A549 (cell line): ENCODE data around the gene ZNF397. TPM values are rescaled to one million over a fixed set of nuclear protein-coding genes. Genes with fewer than 3 reads are reported as not detected.

Experiments
- ATAC-seq, 2 experiments: fragments of 200-7000 bp in 1 of 2; fragments of >200 bp in 1 of 2; cut with Nextera tagmentation in 1 of 2; cut with Tn5 transposase in 1 of 2; 3 replicates each; pipeline versions ENCODE4 v1.8.0 to v1.9.1; 2018 to 2020; ENCODE audit warnings: mild to moderate bottlenecking in 1 of 2, moderate library complexity in 1 of 2
- CTCF ChIA-PET: fragments of 300-600 bp; sonication (Branson Sonifier 250); formaldehyde crosslinking; extraction: SDS; loops from one replicate; lab custom pipeline; 2021; ENCODE audit warnings: antibody characterized with exemption, inconsistent platforms; lab: Yijun Ruan, JAX
- POLR2A ChIA-PET: fragments of 350-600 bp; formaldehyde crosslinking; extraction: SDS; loops from one replicate; lab custom pipeline; 2021; ENCODE audit warnings: antibody characterized with exemption, inconsistent platforms; lab: Yijun Ruan, JAX
- DNase-seq, 2 experiments: peaks; one replicate each; pipeline versions ENCODE4 v3.0.0 to v3.0.0-alpha.2; 2011 to 2016; ENCODE audit warnings: low read depth in 1 of 2, low spot score in 1 of 2
- FAIRE-seq: peaks from 2 replicates; lab custom pipeline; 2011; peaks lifted over from hg19 to GRCh38; lab: Jason Lieb, UNC
- H3K27ac ChIP-seq, 2 experiments: fragments of >200 bp; sonication (Bioruptor Twin); formaldehyde crosslinking; 3 replicates each; pipeline ENCODE4 v1.5.1; 2016 to 2017
- H3K4me1 ChIP-seq: fragments of >200 bp; sonication (Bioruptor Twin); formaldehyde crosslinking; 3 replicates; pipeline ENCODE4 v1.6.1; 2016
- H3K4me2 ChIP-seq: fragments of >200 bp; sonication (Bioruptor Twin); formaldehyde crosslinking; 3 replicates; pipeline ENCODE4 v1.6.1; 2016
- H3K4me3 ChIP-seq: fragments of >200 bp; sonication (Bioruptor Twin); formaldehyde crosslinking; 3 replicates; pipeline ENCODE4 v1.5.1; 2016
- H3K9me3 ChIP-seq: fragments of >200 bp; sonication (Bioruptor Twin); formaldehyde crosslinking; 3 replicates; pipeline ENCODE4 v1.6.1; 2016
- BHLHE40 ChIP-seq: IDR thresholded peaks from 2 replicates; pipeline ENCODE4 v1.6.1; 2012; ENCODE audit warnings: low read depth, low read length, inconsistent platforms
- CHD4 ChIP-seq: fragments of 200-600 bp; sonication (generic); IDR thresholded peaks from 2 replicates; pipeline ENCODE4 v1.6.1; 2016; ENCODE audit warnings: antibody characterized with exemption, mild to moderate bottlenecking, borderline replicate concordance
- HEYL ChIP-seq: fragments of 250-450 bp; sonication (Bioruptor Pico); IDR thresholded peaks from 2 replicates; pipeline ENCODE4 v1.8.0; 2021; ENCODE audit warnings: mild to moderate bottlenecking, moderate library complexity
- HOXA7 ChIP-seq: fragments of 250-450 bp; sonication (Bioruptor Pico); IDR thresholded peaks from 2 replicates; pipeline ENCODE4 v1.5.0; 2020; ENCODE audit warnings: mild to moderate bottlenecking, moderate library complexity
- KDM5A ChIP-seq: fragments of 200-600 bp; sonication (generic); IDR thresholded peaks from 2 replicates; pipeline ENCODE4 v1.6.1; 2016; ENCODE audit warnings: antibody characterized with exemption, mild to moderate bottlenecking
- MAFK ChIP-seq: fragments of 450-650 bp; IDR thresholded peaks from 2 replicates; pipeline ENCODE4 v1.6.1; 2014; ENCODE audit not compliant: partially characterized antibody
- MYC ChIP-seq: IDR thresholded peaks from 2 replicates; pipeline ENCODE4 v1.6.1; 2012; ENCODE audit warnings: mild to moderate bottlenecking, inconsistent platforms, low read length, improper control_type of control experiment, borderline replicate concordance
- NFE2L2 ChIP-seq: fragments of 150-350 bp; conservative IDR thresholded peaks from 2 replicates; pipeline ENCODE4 v1.6.1; 2014; ENCODE audit warnings: low read length
- NPAS2 ChIP-seq: fragments of 250-450 bp; sonication (Bioruptor Pico); IDR thresholded peaks from 2 replicates; pipeline ENCODE4 v1.8.0; 2022; ENCODE audit warnings: mild to moderate bottlenecking, moderate library complexity, borderline replicate concordance
- PHF8 ChIP-seq: fragments of 200-600 bp; sonication (generic); IDR thresholded peaks from 2 replicates; pipeline ENCODE4 v1.6.1; 2016; ENCODE audit warnings: low read depth, mild to moderate bottlenecking, antibody characterized with exemption, moderate library complexity, borderline replicate concordance
- POLR2AphosphoS2 ChIP-seq: conservative IDR thresholded peaks from 2 replicates; pipeline ENCODE4 v1.6.1; 2012; ENCODE audit warnings: low read length, improper control_type of control experiment, inconsistent platforms
- RAD21 ChIP-seq, 2 experiments: fragments of >200 bp in 1 of 2; sonication (Bioruptor Twin) in 1 of 2; formaldehyde crosslinking in 1 of 2; IDR thresholded peaks in 1 of 2; conservative IDR thresholded peaks in 1 of 2; 2 replicates in 1 of 2; 3 replicates in 1 of 2; pipeline ENCODE4 v1.6.1; 2012 to 2018; ENCODE audit warnings: inconsistent platforms in 1 of 2
- RARB ChIP-seq: fragments of 250-450 bp; sonication (Bioruptor Pico); IDR thresholded peaks from 2 replicates; pipeline ENCODE4 v1.8.0; 2021; ENCODE audit warnings: mild to moderate bottlenecking, moderate library complexity
- RCOR1 ChIP-seq: fragments of 150-350 bp; IDR thresholded peaks from 2 replicates; pipeline ENCODE4 v1.6.1; 2014; ENCODE audit warnings: antibody characterized with exemption, low read length, low read depth
- RNF2 ChIP-seq: fragments of 200-600 bp; sonication (generic); IDR thresholded peaks from 2 replicates; pipeline ENCODE4 v1.6.1; 2016; ENCODE audit warnings: low read depth, mild to moderate bottlenecking, antibody characterized with exemption, moderate library complexity, borderline replicate concordance
- SMC3 ChIP-seq: fragments of >200 bp; sonication (Bioruptor Twin); formaldehyde crosslinking; IDR thresholded peaks from 3 replicates; pipeline ENCODE4 v1.6.1; 2018; ENCODE audit warnings: inconsistent platforms
- SREBF2 ChIP-seq: fragments of 450-650 bp; IDR thresholded peaks from 2 replicates; pipeline ENCODE4 v1.6.1; 2014; ENCODE audit warnings: mild to moderate bottlenecking, moderate library complexity
- TFCP2L1 ChIP-seq: fragments of 250-450 bp; sonication (Bioruptor Pico); IDR thresholded peaks from 2 replicates; pipeline ENCODE4 v1.5.0; 2021; ENCODE audit warnings: mild to moderate bottlenecking
- ZC3H11A ChIP-seq: fragments of 450-650 bp; IDR thresholded peaks from 2 replicates; pipeline ENCODE4 v1.6.1; 2014; ENCODE audit warnings: antibody characterized with exemption, mild to moderate bottlenecking
- ZSCAN20 ChIP-seq: fragments of 250-450 bp; sonication (Bioruptor Pico); IDR thresholded peaks from 2 replicates; pipeline ENCODE4 v1.8.0; 2022; ENCODE audit warnings: mild to moderate bottlenecking, moderate library complexity
- WGBS: methylation state at CpG from one replicate; pipeline ENCODE4 v1.1.6; 2017; ENCODE audit errors: missing lambda C conversion rate; 5-methylcytosine and 5-hydroxymethylcytosine counted together
- polyA plus RNA-seq, 4 experiments: library from polyadenylated mRNA; depleted of rRNA in 3 of 4; stranded (reverse); fragments of >200 nt; fragmentation: RNase III in 1 of 4; extraction: RNeasy Plus Mini Kit Qiagen cat#74134 plus additional on column Dnase treatment in 1 of 4; gene quantifications; 2 replicates in 3 of 4; 3 replicates in 1 of 4; pipeline ENCODE4 v1.2.3, GENCODE V29; 2011 to 2017
- TF ChIP-seq, protein P1 (sequence below): fragments of >200 bp; sonication (Bioruptor Twin); formaldehyde crosslinking; IDR thresholded peaks from 3 replicates; pipeline ENCODE4 v1.5.1; 2016
- TF ChIP-seq, protein P2 (sequence below): fragments of 250-450 bp; sonication (Bioruptor Pico); IDR thresholded peaks from 2 replicates; pipeline ENCODE4 v1.5.0; 2020; ENCODE audit warnings: low read depth, mild to moderate bottlenecking, moderate library complexity
- TF ChIP-seq, protein P3 (sequence below): fragments of >200 bp; sonication (Bioruptor Twin); formaldehyde crosslinking; IDR thresholded peaks from 2 replicates; pipeline ENCODE4 v1.6.1; 2016
- TF ChIP-seq, protein P4 (sequence below): IDR thresholded peaks from 2 replicates; pipeline ENCODE4 v1.6.1; 2012

The ZNF397 gene
- polyA plus RNA-seq, 2 of the 4 experiments (the other 2 are of a cell fraction): 7.9 to 8.0 TPM

DNA sequence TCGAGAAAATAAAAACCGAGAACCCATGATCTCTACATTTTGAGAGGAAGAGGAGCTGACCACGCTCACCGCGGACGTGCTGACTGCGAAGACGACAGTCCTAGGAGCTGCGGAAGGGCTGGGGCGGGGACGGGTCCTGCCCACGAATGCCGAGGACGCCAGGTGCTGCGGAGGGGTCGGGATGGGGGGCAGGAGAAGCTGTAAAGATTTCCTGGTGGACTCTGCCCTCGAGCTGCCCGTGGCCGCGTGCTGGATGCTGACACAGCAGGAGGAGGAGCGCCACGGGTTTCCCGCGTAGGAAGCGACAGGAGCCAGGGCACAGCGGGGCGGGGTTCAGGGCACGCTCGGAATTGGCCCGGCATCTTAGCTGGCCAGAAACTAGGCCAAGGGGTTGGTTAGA is 27.0 kb downstream of the ZNF397 start:
- TF ChIP-seq MYC: no peak
- TF ChIP-seq RARB (CRISPR knock-in tag): no peak
- TF ChIP-seq MAFK: no peak
- TF ChIP-seq BHLHE40: no peak
- TF ChIP-seq, protein P1, sequence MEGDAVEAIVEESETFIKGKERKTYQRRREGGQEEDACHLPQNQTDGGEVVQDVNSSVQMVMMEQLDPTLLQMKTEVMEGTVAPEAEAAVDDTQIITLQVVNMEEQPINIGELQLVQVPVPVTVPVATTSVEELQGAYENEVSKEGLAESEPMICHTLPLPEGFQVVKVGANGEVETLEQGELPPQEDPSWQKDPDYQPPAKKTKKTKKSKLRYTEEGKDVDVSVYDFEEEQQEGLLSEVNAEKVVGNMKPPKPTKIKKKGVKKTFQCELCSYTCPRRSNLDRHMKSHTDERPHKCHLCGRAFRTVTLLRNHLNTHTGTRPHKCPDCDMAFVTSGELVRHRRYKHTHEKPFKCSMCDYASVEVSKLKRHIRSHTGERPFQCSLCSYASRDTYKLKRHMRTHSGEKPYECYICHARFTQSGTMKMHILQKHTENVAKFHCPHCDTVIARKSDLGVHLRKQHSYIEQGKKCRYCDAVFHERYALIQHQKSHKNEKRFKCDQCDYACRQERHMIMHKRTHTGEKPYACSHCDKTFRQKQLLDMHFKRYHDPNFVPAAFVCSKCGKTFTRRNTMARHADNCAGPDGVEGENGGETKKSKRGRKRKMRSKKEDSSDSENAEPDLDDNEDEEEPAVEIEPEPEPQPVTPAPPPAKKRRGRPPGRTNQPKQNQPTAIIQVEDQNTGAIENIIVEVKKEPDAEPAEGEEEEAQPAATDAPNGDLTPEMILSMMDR: no peak
- TF ChIP-seq, protein P2, sequence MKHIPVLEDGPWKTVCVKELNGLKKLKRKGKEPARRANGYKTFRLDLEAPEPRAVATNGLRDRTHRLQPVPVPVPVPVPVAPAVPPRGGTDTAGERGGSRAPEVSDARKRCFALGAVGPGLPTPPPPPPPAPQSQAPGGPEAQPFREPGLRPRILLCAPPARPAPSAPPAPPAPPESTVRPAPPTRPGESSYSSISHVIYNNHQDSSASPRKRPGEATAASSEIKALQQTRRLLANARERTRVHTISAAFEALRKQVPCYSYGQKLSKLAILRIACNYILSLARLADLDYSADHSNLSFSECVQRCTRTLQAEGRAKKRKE (CRISPR knock-in tag): no peak
- no peak for TF ChIP-seq RCOR1
- no peak for TF ChIP-seq HOXA7 (CRISPR knock-in tag)
- TF ChIP-seq KDM5A: no peak
- FAIRE-seq (no peak), ATAC-seq (no peak), DNase-seq (no peak)
- WGBS: 79% methylated on average over 19 of the region's 30 CpGs
- ChIA-PET CTCF (no interaction called here), POLR2A (no interaction called here)
- Histone ChIP-seq H3K9me3 (peaks cover 7% of the 10 kb centered on the region; the same call in 1 of the 3 replicates), H3K4me1 (no peaks in the 10 kb centered on the region), H3K4me2 (no peak overlapping the region), H3K27ac (no peak overlapping the region), H3K4me3 (no peak overlapping the region)

- TF ChIP-seq, protein P3, sequence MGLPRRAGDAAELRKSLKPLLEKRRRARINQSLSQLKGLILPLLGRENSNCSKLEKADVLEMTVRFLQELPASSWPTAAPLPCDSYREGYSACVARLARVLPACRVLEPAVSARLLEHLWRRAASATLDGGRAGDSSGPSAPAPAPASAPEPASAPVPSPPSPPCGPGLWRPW: no peak
- TF ChIP-seq TFCP2L1 (CRISPR knock-in tag): no peak
- TF ChIP-seq ZSCAN20 (CRISPR knock-in tag): no peak
- TF ChIP-seq SMC3: no peak
- TF ChIP-seq, protein P4, sequence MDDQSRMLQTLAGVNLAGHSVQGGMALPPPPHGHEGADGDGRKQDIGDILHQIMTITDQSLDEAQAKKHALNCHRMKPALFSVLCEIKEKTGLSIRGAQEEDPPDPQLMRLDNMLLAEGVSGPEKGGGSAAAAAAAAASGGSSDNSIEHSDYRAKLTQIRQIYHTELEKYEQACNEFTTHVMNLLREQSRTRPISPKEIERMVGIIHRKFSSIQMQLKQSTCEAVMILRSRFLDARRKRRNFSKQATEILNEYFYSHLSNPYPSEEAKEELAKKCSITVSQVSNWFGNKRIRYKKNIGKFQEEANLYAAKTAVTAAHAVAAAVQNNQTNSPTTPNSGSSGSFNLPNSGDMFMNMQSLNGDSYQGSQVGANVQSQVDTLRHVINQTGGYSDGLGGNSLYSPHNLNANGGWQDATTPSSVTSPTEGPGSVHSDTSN: no peak
- no peak for TF ChIP-seq RNF2
- no peak for TF ChIP-seq SREBF2
- TF ChIP-seq HEYL (CRISPR knock-in tag): no peak
- TF ChIP-seq CHD4: no peak
- TF ChIP-seq NPAS2 (CRISPR knock-in tag): no peak
- TF ChIP-seq POLR2AphosphoS2: no peak
- TF ChIP-seq NFE2L2: no peak
- no peak for TF ChIP-seq ZC3H11A
- TF ChIP-seq RAD21 (conservative IDR thresholded peaks at IDR 0.05 in 1 of 2, IDR thresholded peaks at IDR 0.05 in 1 of 2): no peak
- TF ChIP-seq, protein P1: no peak
- TF ChIP-seq MAFK: no peak
- TF ChIP-seq PHF8: no peak
- Histone ChIP-seq H3K9me3 (peaks cover 7% of the 10 kb centered on the region; the same call in 1 of the 3 replicates), H3K4me1 (no peaks in the 10 kb centered on the region), H3K4me3 (no peak overlapping the region), H3K4me2 (no peak overlapping the region), H3K27ac (no peak overlapping the region)
- CTCF ChIA-PET: no interaction called here
- DNase-seq: no peak
- ATAC-seq: no peak
- 49% methylated on average over 2 of the region's 2 CpGs for WGBS
- POLR2A ChIA-PET: no interaction called here
- FAIRE-seq: no peak
Measured at GRCh38 chr18:35268821-35269220, 28.0 kb downstream of the ZNF397 start.
